Gastrocnemius medialis (tissue), 4 donors: Measurements from ENCODE around the gene RABEP2.

ENCODE experiments used
- CTCF ChIP-seq, 5 experiments: fragments of 450-650 bp in 3 of 5; fragments of 200-600 bp in 2 of 5; sonication (generic) in 2 of 5; IDR thresholded peaks in 4 of 5; conservative IDR thresholded peaks in 1 of 5; 1 replicate in 4 of 5; 2 replicates in 1 of 5; pipeline ENCODE4 v1.5.1; 2016 to 2019; ENCODE audit warnings: antibody characterized with exemption in 5 of 5, mild to moderate bottlenecking in 3 of 5, moderate library complexity in 3 of 5
- POLR2A ChIP-seq, 2 donors: fragments of 450-650 bp; IDR thresholded peaks; one replicate each; pipeline ENCODE4 v1.6.1; 2017; ENCODE audit warnings: antibody characterized with exemption in 2 of 2, mild to moderate bottlenecking in 2 of 2, moderate library complexity in 2 of 2

DNA sequence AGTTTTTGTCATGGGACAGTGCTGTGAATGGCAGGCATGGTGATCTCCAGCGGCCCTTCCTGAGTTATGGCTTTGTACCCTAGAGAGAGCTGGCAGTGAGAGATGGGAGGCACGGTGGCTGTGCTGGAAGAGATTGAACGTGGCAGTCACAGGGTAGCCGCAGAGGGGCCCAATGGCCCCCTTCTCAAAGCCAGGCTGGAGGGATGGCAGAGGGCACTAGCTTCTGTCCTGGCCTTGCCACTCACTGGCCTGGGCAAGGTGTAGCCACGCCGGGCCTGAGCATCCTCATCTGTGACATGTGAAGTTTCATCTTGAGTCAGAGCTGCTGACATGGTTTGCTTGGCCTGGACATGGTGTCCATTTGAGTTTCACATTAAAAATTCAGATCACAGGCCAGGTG is 50.6 kb downstream of the RABEP2 start:
- TF ChIP-seq CTCF (IDR thresholded peaks at IDR 0.05 in 4 of 5, conservative IDR thresholded peaks at IDR 0.05 in 1 of 5) (no peak), POLR2A (IDR thresholded peaks at IDR 0.05) (no peak)
